Muscle layer of colon (tissue), 2 donors: Measurements from ENCODE around the gene RASSF8.

Source experiments
- H3K27ac ChIP-seq: one replicate; pipeline ENCODE4 v1.7.0; 2013; ENCODE audit warnings: low read depth, mild to moderate bottlenecking, low read length, moderate library complexity
- H3K27me3 ChIP-seq, 2 donors: one replicate each; pipeline ENCODE4 v1.7.0; 2013; ENCODE audit warnings: low read length in 2 of 2, mild to moderate bottlenecking in 2 of 2; ENCODE audit not compliant: insufficient read depth in 2 of 2, control insufficient read depth in 1 of 2
- H3K36me3 ChIP-seq: one replicate; pipeline ENCODE4 v1.7.0; 2013; ENCODE audit warnings: mild to moderate bottlenecking, low read length; ENCODE audit not compliant: insufficient read depth
- H3K4me1 ChIP-seq: one replicate; pipeline ENCODE4 v1.7.0; 2013; ENCODE audit warnings: mild to moderate bottlenecking, low read length; ENCODE audit not compliant: insufficient read depth
- H3K4me3 ChIP-seq, 2 donors: one replicate each; pipeline ENCODE4 v1.7.0; 2013; ENCODE audit warnings: low read length in 2 of 2, low read depth in 1 of 2, mild to moderate bottlenecking in 1 of 2, moderate library complexity in 1 of 2
- H3K9ac ChIP-seq: one replicate; pipeline ENCODE4 v1.7.0; 2013; ENCODE audit warnings: low read length
- H3K9me3 ChIP-seq: one replicate; pipeline ENCODE4 v1.7.0; 2013; ENCODE audit warnings: mild to moderate bottlenecking, low read length
- donor health status: abdominal sarcoma.
- donor health status: Adenocarcinoma of cecum.

RASSF8 gene

DNA sequence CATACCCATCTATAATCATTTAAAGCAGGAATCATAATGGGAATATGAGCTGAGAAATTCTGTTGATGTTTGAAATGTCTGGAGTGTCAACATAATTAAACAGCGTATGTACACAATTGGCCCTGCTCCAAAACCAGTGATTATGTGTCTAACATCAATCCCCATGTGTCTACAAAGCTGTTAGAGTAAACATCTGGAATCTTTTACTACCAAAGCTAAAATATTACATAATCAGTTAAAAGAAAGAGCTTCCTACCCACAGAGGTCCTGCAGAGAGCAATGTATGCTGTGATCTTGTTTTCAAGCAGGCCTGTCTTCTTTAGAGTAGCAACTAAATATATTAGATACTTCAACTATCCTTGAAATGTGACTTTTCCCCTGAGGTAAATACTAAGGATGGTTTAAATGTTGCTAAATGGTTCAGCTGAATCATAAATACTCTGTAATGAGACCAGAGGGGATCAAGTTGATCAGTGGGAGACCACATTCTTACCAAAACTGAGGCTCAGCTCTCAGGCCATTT is 74.3 kb downstream of the RASSF8 start:
- Histone ChIP-seq H3K36me3 (no peaks in the 10 kb centered on the region), H3K9ac (no peak overlapping the region), H3K27me3 (no peaks in the 10 kb centered on the region), H3K4me3 (no peak overlapping the region), H3K4me1 (peaks cover 67% of the 10 kb centered on the region), H3K27ac (no peak overlapping the region), H3K9me3 (no peaks in the 10 kb centered on the region)

GRCh38 chr12:26034371-26035142 is 76.1 kb downstream of the RASSF8 start:
- Histone ChIP-seq H3K9me3 (no peaks in the 10 kb centered on the region), H3K4me1 (peaks cover 65% of the 10 kb centered on the region), H3K4me3 (no peak overlapping the region), H3K9ac (no peak overlapping the region), H3K36me3 (no peaks in the 10 kb centered on the region), H3K27me3 (no peaks in the 10 kb centered on the region), H3K27ac (no peak overlapping the region)

DNA sequence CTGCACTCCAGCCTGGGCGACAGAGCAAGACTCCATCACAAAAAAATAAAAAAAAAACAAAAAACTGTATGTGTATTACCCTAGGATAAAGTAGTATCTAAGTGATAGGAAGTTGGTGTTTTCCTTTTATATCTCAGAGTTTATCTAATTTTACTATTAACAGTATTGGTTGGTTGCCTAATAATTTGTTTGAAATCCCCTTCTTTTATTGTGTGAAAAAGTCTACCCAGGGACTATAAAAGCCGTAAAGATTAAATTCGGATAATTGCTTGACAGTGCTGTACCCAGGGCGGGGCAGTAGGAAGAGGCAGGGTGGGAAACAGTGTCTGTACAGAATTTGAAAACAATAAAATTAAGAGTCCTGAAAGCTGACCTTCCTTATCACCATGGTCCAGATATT is 78.4 kb downstream of the RASSF8 start:
- no peak overlapping the region for H3K27ac ChIP-seq
- H3K4me1 ChIP-seq = peaks cover 50% of the 10 kb centered on the region
- no peak overlapping the region for H3K4me3 ChIP-seq
- H3K36me3 ChIP-seq = no peaks in the 10 kb centered on the region
- H3K9ac ChIP-seq = no peak overlapping the region
- no peaks in the 10 kb centered on the region for H3K9me3 ChIP-seq
- H3K27me3 ChIP-seq = no peaks in the 10 kb centered on the region

DNA sequence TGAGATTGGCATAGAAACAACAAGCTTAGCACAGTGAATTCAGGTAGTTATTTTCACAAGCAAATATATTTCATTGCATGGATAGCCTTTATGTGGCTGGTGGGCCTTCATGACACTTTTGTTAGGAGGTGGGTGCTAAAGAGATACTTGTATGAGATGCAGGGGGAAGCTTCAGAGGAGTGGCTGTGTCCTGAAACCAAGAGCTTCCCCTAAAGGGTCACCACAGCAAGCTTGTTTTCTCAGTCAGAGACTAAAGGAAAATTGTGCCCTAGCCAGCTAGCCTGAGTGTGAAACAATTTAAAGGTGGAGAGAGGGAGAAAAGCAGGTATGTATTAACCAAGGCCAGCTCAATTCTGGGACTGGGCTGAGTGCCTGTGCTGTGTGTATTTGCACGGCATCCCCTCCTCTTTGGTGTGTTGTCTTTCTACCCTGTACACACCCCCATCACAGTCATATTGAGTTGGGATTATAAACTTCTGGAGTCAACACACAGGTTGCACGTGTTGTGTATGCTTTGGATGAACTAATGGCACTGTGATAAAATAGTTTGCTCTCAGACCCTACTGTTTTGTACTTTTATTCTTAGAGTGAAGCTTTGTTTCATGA is 79.2 kb downstream of the RASSF8 start:
- Histone ChIP-seq H3K36me3 (no peaks in the 10 kb centered on the region), H3K4me1 (peaks cover 47% of the 10 kb centered on the region), H3K9ac (no peak overlapping the region), H3K9me3 (no peaks in the 10 kb centered on the region), H3K27me3 (no peaks in the 10 kb centered on the region), H3K27ac (no peak overlapping the region), H3K4me3 (no peak overlapping the region)

DNA sequence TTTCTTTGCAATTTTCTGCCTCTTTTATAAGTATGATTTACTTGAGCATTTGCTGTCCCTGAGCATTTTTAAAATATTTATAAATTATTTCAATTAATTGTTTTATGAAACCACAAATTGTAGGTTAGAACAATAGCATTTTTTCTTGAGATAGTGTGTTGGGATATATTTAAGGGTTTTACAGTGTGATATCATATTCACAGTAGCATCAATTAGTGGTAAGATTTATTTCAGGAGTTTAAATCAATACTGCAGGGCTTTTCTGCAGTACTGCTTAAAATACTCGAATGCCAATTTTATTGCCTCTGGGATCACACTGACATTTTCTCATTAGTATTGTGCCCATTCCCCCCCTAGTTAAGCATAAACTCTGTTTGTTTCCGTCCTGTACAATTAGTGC is 84.2 kb downstream of the RASSF8 start:
- Histone ChIP-seq H3K36me3 (no peaks in the 10 kb centered on the region), H3K27me3 (no peaks in the 10 kb centered on the region), H3K9ac (no peak overlapping the region), H3K4me1 (peaks cover 54% of the 10 kb centered on the region), H3K4me3 (no peak overlapping the region), H3K27ac (no peak overlapping the region), H3K9me3 (no peaks in the 10 kb centered on the region)

- no peak overlapping the region for H3K27ac ChIP-seq
- no peaks in the 10 kb centered on the region for H3K9me3 ChIP-seq
- H3K36me3 ChIP-seq = no peaks in the 10 kb centered on the region
- H3K9ac ChIP-seq = no peak overlapping the region
- no peak overlapping the region for H3K4me3 ChIP-seq
- no peaks in the 10 kb centered on the region for H3K27me3 ChIP-seq
- peaks cover 53% of the 10 kb centered on the region for H3K4me1 ChIP-seq
Observed at GRCh38 chr12:26043135-26044006, 84.9 kb downstream of the RASSF8 start.

- Histone ChIP-seq H3K27ac (no peak overlapping the region), H3K9ac (no peak overlapping the region), H3K36me3 (no peaks in the 10 kb centered on the region), H3K9me3 (no peaks in the 10 kb centered on the region), H3K4me3 (no peak overlapping the region), H3K27me3 (no peaks in the 10 kb centered on the region), H3K4me1 (peaks cover 47% of the 10 kb centered on the region)
Observed at GRCh38 chr12:26044007-26044394, 85.5 kb downstream of the RASSF8 start.

GRCh38 chr12:26044592-26044991 is 86.1 kb downstream of the RASSF8 start:
- Histone ChIP-seq H3K27me3 (no peaks in the 10 kb centered on the region), H3K36me3 (no peaks in the 10 kb centered on the region), H3K27ac (no peak overlapping the region), H3K4me1 (peaks cover 45% of the 10 kb centered on the region), H3K9me3 (no peaks in the 10 kb centered on the region), H3K9ac (no peak overlapping the region), H3K4me3 (no peak overlapping the region)

DNA sequence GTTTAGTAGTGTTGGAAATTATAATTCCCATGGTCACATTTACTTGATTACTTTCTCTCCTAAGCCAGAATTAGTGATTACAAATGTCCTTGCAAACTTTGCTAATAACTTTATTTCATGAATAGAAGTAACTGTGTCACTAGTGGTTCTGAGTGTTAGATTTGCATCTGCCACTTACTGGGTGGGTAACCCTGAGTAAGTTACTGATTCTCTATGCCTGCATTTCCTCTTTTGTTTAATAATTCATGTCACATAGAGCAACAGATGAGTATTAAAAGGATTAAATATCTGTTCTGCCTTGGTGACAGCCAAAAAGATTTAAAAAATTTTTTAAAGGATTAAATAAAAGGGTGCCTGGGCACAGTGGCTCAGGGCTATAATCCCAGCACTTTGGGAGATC is 87.7 kb downstream of the RASSF8 start:
- Histone ChIP-seq H3K27me3 (no peaks in the 10 kb centered on the region), H3K36me3 (no peaks in the 10 kb centered on the region), H3K9ac (no peak overlapping the region), H3K4me3 (no peak overlapping the region), H3K4me1 (peaks cover 39% of the 10 kb centered on the region), H3K9me3 (no peaks in the 10 kb centered on the region), H3K27ac (no peak overlapping the region)

DNA sequence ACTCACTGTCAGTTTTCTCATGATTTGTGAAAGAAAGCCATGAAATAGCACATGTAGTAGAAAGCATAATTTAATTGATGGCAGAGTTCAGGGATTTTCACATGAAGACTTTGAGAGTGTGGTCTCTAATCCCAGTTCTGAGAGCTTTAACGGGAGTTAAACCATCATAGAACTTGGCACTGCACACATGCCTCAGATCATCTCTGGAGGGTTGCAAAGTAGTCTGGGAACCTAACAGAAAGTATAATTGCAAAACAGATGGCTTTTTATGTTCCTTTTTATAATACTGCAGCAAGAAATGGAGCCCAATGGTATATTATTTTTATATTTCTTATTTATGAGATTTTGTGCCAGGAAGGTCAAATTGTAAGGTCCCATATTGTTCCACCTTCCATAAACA is 88.4 kb downstream of the RASSF8 start:
- Histone ChIP-seq H3K9me3 (no peaks in the 10 kb centered on the region), H3K27ac (no peak overlapping the region)

DNA sequence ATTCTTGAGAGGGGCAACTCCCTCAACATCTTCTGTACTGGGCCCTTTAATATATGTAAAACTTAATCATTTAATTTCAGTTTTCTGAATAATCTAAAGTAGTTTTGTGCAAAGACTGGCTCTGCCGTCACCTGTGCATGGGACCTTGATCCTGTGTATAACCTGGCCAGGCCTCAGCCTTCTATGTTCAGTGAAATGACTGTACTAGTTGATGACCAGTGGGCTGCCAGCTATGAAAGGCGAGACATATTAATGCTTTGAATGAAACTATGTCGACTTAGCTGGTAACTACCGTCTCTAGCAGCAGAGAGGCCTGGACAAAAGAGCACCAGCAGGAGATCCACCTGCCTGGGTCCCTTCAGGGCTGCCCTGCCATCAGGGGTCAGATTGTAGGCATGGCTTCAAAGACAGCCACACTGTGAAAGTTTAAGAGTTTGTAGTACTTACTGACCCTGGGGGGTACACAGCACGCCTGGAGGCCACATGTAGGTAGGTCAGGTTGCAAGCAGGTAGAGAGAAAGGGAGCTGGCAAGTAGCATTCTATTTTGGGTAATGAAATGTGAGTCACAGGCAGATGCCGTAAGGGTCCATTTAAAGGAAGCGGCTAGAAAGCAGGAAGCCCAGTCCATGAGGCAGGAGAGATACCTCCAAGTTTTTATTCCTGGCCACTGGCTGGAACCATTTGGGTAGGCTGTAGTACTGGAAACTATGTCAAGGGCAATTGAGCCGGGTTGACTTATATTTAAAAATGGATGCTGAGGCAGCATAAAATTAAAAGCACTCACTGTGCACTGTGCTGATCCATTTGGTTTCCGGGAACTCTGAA is 89.1 kb downstream of the RASSF8 start:
- Histone ChIP-seq H3K27ac (no peak overlapping the region), H3K9ac (no peak overlapping the region), H3K36me3 (no peaks in the 10 kb centered on the region), H3K4me1 (peaks cover 34% of the 10 kb centered on the region), H3K9me3 (no peaks in the 10 kb centered on the region), H3K27me3 (no peaks in the 10 kb centered on the region), H3K4me3 (no peak overlapping the region)

More for the DNA sequence above, 88.4 kb downstream of the RASSF8 start:
- H3K27me3 ChIP-seq = no peaks in the 10 kb centered on the region
- H3K9ac ChIP-seq = no peak overlapping the region
- H3K4me1 ChIP-seq = peaks cover 39% of the 10 kb centered on the region
- H3K4me3 ChIP-seq = no peak overlapping the region
- H3K36me3 ChIP-seq = no peaks in the 10 kb centered on the region
